H1 (cell line): ENCODE results near the gene TNS2. TPM values are rescaled to one million over a fixed set of nuclear protein-coding genes. Genes with fewer than 3 reads are reported as not detected.
"Not testable (repeated sequence)": the region's sequence is repeated elsewhere in the genome, so short reads cannot be mapped to it uniquely, and the experiment has no call there.

ENCODE experiments used
- CTCF ChIA-PET: fragments of 300-600 bp; sonication (Branson Sonifier 250); formaldehyde crosslinking; loops from one replicate; lab custom pipeline; 2021; ENCODE audit not compliant: partially characterized antibody; lab: Charles Lee
- POLR2A ChIA-PET: fragments of 300-600 bp; sonication (Branson Sonifier 250); formaldehyde crosslinking; loops from one replicate; lab custom pipeline; 2021; ENCODE audit warnings: inconsistent platforms; ENCODE audit not compliant: partially characterized antibody; lab: Charles Lee
- DNase-seq, 2 experiments: peaks; one replicate each; pipeline versions ENCODE4 v3.0.0 to v3.0.0-alpha.2; 2010 to 2022; ENCODE audit warnings: low spot score in 2 of 2, low read depth in 1 of 2, mixed read lengths in 1 of 2
- FAIRE-seq: peaks from 2 replicates; lab custom pipeline; 2011; peaks lifted over from hg19 to GRCh38; lab: Jason Lieb, UNC
- H2AFZ ChIP-seq: 2 replicates; pipeline ENCODE4 v1.8.1; 2012; ENCODE audit warnings: low read length, inconsistent platforms
- H2AK5ac ChIP-seq: 2 replicates; pipeline ENCODE4 v1.6.1; 2013; ENCODE audit warnings: low read depth, low read length
- H2BK120ac ChIP-seq: replicated peaks from 2 replicates; pipeline ENCODE3; 2013; ENCODE audit warnings: low read depth, low read length, inconsistent platforms
- H2BK12ac ChIP-seq: 2 replicates; pipeline ENCODE4 v1.6.1; 2013; ENCODE audit warnings: low read depth, low read length
- H2BK15ac ChIP-seq: 2 replicates; pipeline ENCODE4 v1.6.1; 2013; ENCODE audit warnings: low read length
- H2BK20ac ChIP-seq: 2 replicates; pipeline ENCODE4 v1.6.1; 2013; ENCODE audit warnings: low read length
- H2BK5ac ChIP-seq: 2 replicates; pipeline ENCODE4 v1.6.1; 2013; ENCODE audit warnings: low read depth, low read length
- H3K14ac ChIP-seq: 2 replicates; pipeline ENCODE4 v1.6.1; 2013; ENCODE audit warnings: inconsistent platforms; ENCODE audit not compliant: insufficient read length
- H3K18ac ChIP-seq: 2 replicates; pipeline ENCODE4 v1.6.1; 2013; ENCODE audit warnings: low read length; ENCODE audit errors: extremely low read depth
- H3K23ac ChIP-seq: 2 replicates; pipeline ENCODE4 v1.6.1; 2013; ENCODE audit warnings: inconsistent platforms; ENCODE audit not compliant: insufficient read length
- H3K23me2 ChIP-seq: 2 replicates; pipeline ENCODE4 v1.6.1; 2013; ENCODE audit warnings: low read depth, low read length
- H3K27ac ChIP-seq: 2 replicates; pipeline ENCODE4 v1.6.1; 2011; ENCODE audit warnings: low read depth, low read length, inconsistent platforms
- H3K27me3 ChIP-seq, 4 experiments: replicated peaks in 1 of 4; 1 replicate in 1 of 4; 2 replicates in 3 of 4; pipeline versions ENCODE4 v1.6.1 to v1.8.1; 2011 to 2013; ENCODE audit warnings: low read length in 3 of 4, mild to moderate bottlenecking in 3 of 4, inconsistent platforms in 2 of 4, mixed read lengths in 2 of 4, moderate library complexity in 1 of 4; ENCODE audit not compliant: control insufficient read depth in 3 of 4, insufficient read depth in 3 of 4; ENCODE audit errors: extremely low read depth in 1 of 4
- H3K36me3 ChIP-seq, 4 experiments: 2 replicates each; pipeline versions ENCODE4 v1.6.1 to v1.8.1; 2011 to 2013; ENCODE audit warnings: mild to moderate bottlenecking in 4 of 4, low read length in 3 of 4, moderate library complexity in 2 of 4, control low read depth in 1 of 4, inconsistent platforms in 1 of 4; ENCODE audit not compliant: insufficient read depth in 4 of 4, control insufficient read depth in 2 of 4
- H3K4ac ChIP-seq: replicated peaks from 2 replicates; pipeline ENCODE3; 2013; ENCODE audit warnings: low read length, low read depth, mixed read lengths, inconsistent platforms; ENCODE audit not compliant: insufficient read length
- H3K4me1 ChIP-seq, 4 experiments: replicated peaks in 1 of 4; 1 replicate in 1 of 4; 2 replicates in 3 of 4; pipeline versions ENCODE4 v1.6.1 to v1.8.1; 2011 to 2013; ENCODE audit warnings: low read length in 3 of 4, inconsistent platforms in 2 of 4, mixed read lengths in 1 of 4; ENCODE audit not compliant: insufficient read depth in 4 of 4, control insufficient read depth in 3 of 4
- H3K4me2 ChIP-seq, 2 experiments: 2 replicates each; pipeline versions ENCODE4 v1.6.1 to v1.8.1; 2011 to 2013; ENCODE audit warnings: low read depth in 2 of 2, low read length in 2 of 2, control low read depth in 1 of 2, inconsistent platforms in 1 of 2, mild to moderate bottlenecking in 1 of 2; ENCODE audit not compliant: insufficient read depth in 1 of 2
- H3K4me3 ChIP-seq, 4 experiments: fragments of 200-600, 300-600 bp in 1 of 4; sonication (generic), shearing (Covaris generic), sonication (Bioruptor Twin) in 1 of 4; 2 replicates each; pipeline versions ENCODE4 v1.5.1 to v1.8.1; 2011 to 2016; ENCODE audit warnings: low read length in 4 of 4, low read depth in 3 of 4, control low read depth in 2 of 4, inconsistent platforms in 2 of 4, mild to moderate bottlenecking in 2 of 4, mixed read lengths in 1 of 4, moderate library complexity in 1 of 4; ENCODE audit not compliant: insufficient read depth in 2 of 4; ENCODE audit errors: extremely low read depth in 1 of 4
- H3K56ac ChIP-seq: replicated peaks from 2 replicates; pipeline ENCODE3; 2013; ENCODE audit warnings: low read depth, mild to moderate bottlenecking, mixed read lengths, low read length, inconsistent platforms; ENCODE audit not compliant: insufficient read length
- H3K79me1 ChIP-seq: 2 replicates; pipeline ENCODE4 v1.6.1; 2013; ENCODE audit warnings: low read depth, low read length, control low read depth
- H3K79me2 ChIP-seq, 2 experiments: 2 replicates each; pipeline versions ENCODE4 v1.6.1 to v1.8.1; 2012 to 2013; ENCODE audit warnings: low read length in 2 of 2, mild to moderate bottlenecking in 2 of 2, inconsistent platforms in 1 of 2; ENCODE audit not compliant: insufficient read depth in 2 of 2, control insufficient read depth in 1 of 2
- H3K9ac ChIP-seq, 4 experiments: replicated peaks in 1 of 4; 1 replicate in 1 of 4; 2 replicates in 3 of 4; pipeline versions ENCODE4 v1.6.1 to v1.8.1; 2011 to 2013; ENCODE audit warnings: low read depth in 3 of 4, low read length in 3 of 4, control low read depth in 2 of 4, mild to moderate bottlenecking in 2 of 4, moderate library complexity in 2 of 4, inconsistent platforms in 1 of 4; ENCODE audit errors: extremely low read depth in 1 of 4
- H3K9me3 ChIP-seq, 2 experiments: 2 replicates each; pipeline versions ENCODE4 v1.6.1 to v1.8.1; 2012 to 2013; ENCODE audit warnings: mild to moderate bottlenecking in 2 of 2, moderate library complexity in 2 of 2, control low read depth in 1 of 2, inconsistent platforms in 1 of 2, low read depth in 1 of 2, low read length in 1 of 2, mixed read lengths in 1 of 2; ENCODE audit not compliant: insufficient read depth in 2 of 2
- H4K20me1 ChIP-seq, 2 experiments: replicated peaks in 1 of 2; 2 replicates each; pipeline versions ENCODE3 to v1.8.1; 2011 to 2013; ENCODE audit warnings: inconsistent platforms in 2 of 2, low read length in 2 of 2, mild to moderate bottlenecking in 1 of 2; ENCODE audit not compliant: insufficient read depth in 2 of 2, control insufficient read depth in 1 of 2
- H4K5ac ChIP-seq: 2 replicates; pipeline ENCODE4 v1.6.1; 2013; ENCODE audit warnings: low read length, low read depth, mixed read lengths, inconsistent platforms; ENCODE audit not compliant: insufficient read length
- H4K8ac ChIP-seq: 2 replicates; pipeline ENCODE4 v1.8.0; 2013; ENCODE audit warnings: mild to moderate bottlenecking, moderate library complexity, low read length, inconsistent platforms; ENCODE audit not compliant: insufficient read depth; ENCODE audit errors: extremely low read depth
- H4K91ac ChIP-seq: replicated peaks from 2 replicates; pipeline ENCODE3; 2013; ENCODE audit warnings: low read length, mixed read lengths, inconsistent platforms; ENCODE audit not compliant: insufficient read length
- CHD2 ChIP-seq: IDR thresholded peaks from 2 replicates; pipeline ENCODE4 v1.6.1; 2012; ENCODE audit warnings: low read length, improper control_type of control experiment
- NRF1 ChIP-seq: IDR thresholded peaks from 2 replicates; pipeline ENCODE4 v1.6.1; 2011; ENCODE audit warnings: mild to moderate bottlenecking, low read depth, low read length, improper control_type of control experiment
- POLR2A ChIP-seq, 2 experiments: IDR thresholded peaks; 1 replicate in 1 of 2; 2 replicates in 1 of 2; pipeline ENCODE4 v1.6.1; 2011; ENCODE audit warnings: low read depth in 2 of 2, low read length in 2 of 2, mild to moderate bottlenecking in 2 of 2; ENCODE audit errors: control extremely low read depth in 1 of 2
- WGBS, 2 experiments: shearing (Covaris generic) in 1 of 2; methylation state at CpG; one replicate each; pipeline versions ENCODE4 v1.1.6 to v1.1.7; 2013 to 2015; ENCODE audit warnings: low lambda C conversion rate in 2 of 2, mixed read lengths in 2 of 2, inconsistent platforms in 1 of 2, low coverage in 1 of 2, missing lambda C conversion rate in 1 of 2; ENCODE audit not compliant: insufficient replicate concordance in 2 of 2, insufficient coverage in 1 of 2, insufficient read length in 1 of 2; ENCODE audit errors: extremely low coverage in 1 of 2, missing lambda C conversion rate in 1 of 2; 5-methylcytosine and 5-hydroxymethylcytosine counted together
- polyA plus RNA-seq, 7 experiments: library from polyadenylated mRNA; depleted of rRNA in 3 of 7; stranded (reverse) in 5 of 7; unstranded in 2 of 7; fragments of >200 nt in 5 of 7; fragments of 200-250 nt in 2 of 7; gene quantifications; 1 replicate in 5 of 7; 2 replicates in 1 of 7; 4 replicates in 1 of 7; pipeline versions ENCODE4 v1.2.1 to v1.2.3, GENCODE V29; 2011 to 2013; ENCODE audit warnings: missing spikeins in 2 of 7, mixed read lengths in 2 of 7
- total RNA-seq: library from RNA; stranded (reverse); fragmentation: NEBNext Ultra II Directional; extraction: Animal tissue kit (Norgen Biotek cat#: 25700); gene quantifications from 2 replicates; pipeline ENCODE4 v1.2.1, GENCODE V29; 2021

Gene TNS2
- total and polyA plus RNA-seq, 2 of the 8 experiments (the other 6 are each of a cell fraction or from before 2014, with no cell fraction given): 2.8 to 4.7 TPM

- TF ChIP-seq NRF1 (no peak), CHD2 (no peak), POLR2A (IDR thresholded peaks at IDR 0.05; ENCODE audit: control extremely low read depth in 1 of 2, low read depth in 2 of 2, low read length in 2 of 2) (no peak)
Measured at GRCh38 chr12:53107122-53107521, 57.3 kb downstream of the TNS2 start (continued).

- H3K27ac ChIP-seq, H3K4me2 ChIP-seq, H3K9ac ChIP-seq, H4K5ac ChIP-seq, H2BK15ac ChIP-seq, FAIRE-seq, H3K36me3 ChIP-seq, POLR2A ChIA-PET, H2BK20ac ChIP-seq, H3K79me2 ChIP-seq, H4K91ac ChIP-seq, H2BK120ac ChIP-seq, H3K56ac ChIP-seq, H3K23me2 ChIP-seq, H3K9me3 ChIP-seq, H4K20me1 ChIP-seq, DNase-seq, H2BK5ac ChIP-seq, H2AFZ ChIP-seq, H3K79me1 ChIP-seq, H3K23ac ChIP-seq, H3K18ac ChIP-seq, H2AK5ac ChIP-seq, H3K27me3 ChIP-seq, H2BK12ac ChIP-seq, H3K4ac ChIP-seq, H3K14ac ChIP-seq, H3K4me3 ChIP-seq, H4K8ac ChIP-seq, H3K4me1 ChIP-seq: not testable (repeated sequence)
- 92% methylated on average over 6 of the region's 7 CpGs; no CpG with 5 or more reads in 1 of the 2 experiments for WGBS, 2 experiments
- CTCF ChIA-PET: interaction anchor here (0.7 to 4.8 kb wide), 5 partner anchors 9 to 58 kb away, joined by 3 to 20 read pairs (median 3); partner anchors contain the start of genes IGFBP6 and SOAT2
Measured at GRCh38 chr12:53112431-53112830, 62.6 kb downstream of the TNS2 start.
